ENCODE data around the gene ASB4. TPM values are rescaled to one million over a fixed set of nuclear protein-coding genes. Genes with fewer than 3 reads are reported as not detected.

ASB4 gene
- total RNA-seq, 1 donor from 2014 or later = 6.3 TPM

DNA sequence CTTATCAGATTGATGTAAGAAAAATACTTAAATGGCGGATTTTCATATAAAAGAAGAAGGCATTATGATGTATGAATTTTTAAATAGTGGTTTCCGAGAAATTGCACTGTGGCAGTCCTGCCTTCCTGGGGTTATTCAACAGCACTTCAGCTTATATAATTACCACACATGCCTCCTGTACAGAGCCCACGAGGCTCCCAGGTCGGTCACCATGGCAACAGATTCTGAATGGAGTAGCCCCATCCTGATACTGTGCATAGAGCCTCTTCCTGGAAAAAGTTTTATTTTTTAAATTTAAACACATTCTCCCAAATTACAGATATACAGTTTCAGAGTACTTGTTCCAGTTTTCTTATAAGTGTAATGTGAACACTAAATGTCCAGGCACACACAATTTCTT is 15.9 kb upstream of the ASB4 start:
- H3K9me3 ChIP-seq (replicated peaks) = no peaks in the 10 kb centered on the region
- no peaks in the 10 kb centered on the region for H3K27me3 ChIP-seq (ENCODE audit: low read depth)
- H3K4me1 ChIP-seq = no peaks in the 10 kb centered on the region
- no peak overlapping the region for H3K27ac ChIP-seq (replicated peaks)
- intact Hi-C loops (cut with micrococcal nuclease) = no loop called here
- TF ChIP-seq, protein P1, sequence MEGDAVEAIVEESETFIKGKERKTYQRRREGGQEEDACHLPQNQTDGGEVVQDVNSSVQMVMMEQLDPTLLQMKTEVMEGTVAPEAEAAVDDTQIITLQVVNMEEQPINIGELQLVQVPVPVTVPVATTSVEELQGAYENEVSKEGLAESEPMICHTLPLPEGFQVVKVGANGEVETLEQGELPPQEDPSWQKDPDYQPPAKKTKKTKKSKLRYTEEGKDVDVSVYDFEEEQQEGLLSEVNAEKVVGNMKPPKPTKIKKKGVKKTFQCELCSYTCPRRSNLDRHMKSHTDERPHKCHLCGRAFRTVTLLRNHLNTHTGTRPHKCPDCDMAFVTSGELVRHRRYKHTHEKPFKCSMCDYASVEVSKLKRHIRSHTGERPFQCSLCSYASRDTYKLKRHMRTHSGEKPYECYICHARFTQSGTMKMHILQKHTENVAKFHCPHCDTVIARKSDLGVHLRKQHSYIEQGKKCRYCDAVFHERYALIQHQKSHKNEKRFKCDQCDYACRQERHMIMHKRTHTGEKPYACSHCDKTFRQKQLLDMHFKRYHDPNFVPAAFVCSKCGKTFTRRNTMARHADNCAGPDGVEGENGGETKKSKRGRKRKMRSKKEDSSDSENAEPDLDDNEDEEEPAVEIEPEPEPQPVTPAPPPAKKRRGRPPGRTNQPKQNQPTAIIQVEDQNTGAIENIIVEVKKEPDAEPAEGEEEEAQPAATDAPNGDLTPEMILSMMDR (IDR thresholded peaks at IDR 0.05; ENCODE audit: borderline replicate concordance) = no peak
- no peak for DNase-seq
- H3K36me3 ChIP-seq = no peaks in the 10 kb centered on the region
- H3K4me3 ChIP-seq = no peak overlapping the region

GRCh38 chr7:95470452-95470851 is 15.3 kb upstream of the ASB4 start:
- Histone ChIP-seq H3K27ac (replicated peaks) (no peak overlapping the region), H3K36me3 (no peaks in the 10 kb centered on the region), H3K9me3 (replicated peaks) (no peaks in the 10 kb centered on the region), H3K27me3 (ENCODE audit: low read depth) (no peaks in the 10 kb centered on the region), H3K4me3 (no peak overlapping the region), H3K4me1 (no peaks in the 10 kb centered on the region)
- DNase-seq = no peak
- TF ChIP-seq, protein P1 (IDR thresholded peaks at IDR 0.05; ENCODE audit: borderline replicate concordance) = no peak
- intact Hi-C loops (cut with micrococcal nuclease) = no loop called here

GRCh38 chr7:95471071-95471470 is 14.7 kb upstream of the ASB4 start:
- Histone ChIP-seq H3K27me3 (ENCODE audit: low read depth) (no peaks in the 10 kb centered on the region), H3K4me3 (no peak overlapping the region), H3K36me3 (no peaks in the 10 kb centered on the region), H3K27ac (replicated peaks) (no peak overlapping the region), H3K4me1 (no peaks in the 10 kb centered on the region), H3K9me3 (replicated peaks) (no peaks in the 10 kb centered on the region)
- TF ChIP-seq, protein P1 (IDR thresholded peaks at IDR 0.05; ENCODE audit: borderline replicate concordance) = no peak
- no peak for DNase-seq
- intact Hi-C loops (cut with micrococcal nuclease) = no loop called here

DNA sequence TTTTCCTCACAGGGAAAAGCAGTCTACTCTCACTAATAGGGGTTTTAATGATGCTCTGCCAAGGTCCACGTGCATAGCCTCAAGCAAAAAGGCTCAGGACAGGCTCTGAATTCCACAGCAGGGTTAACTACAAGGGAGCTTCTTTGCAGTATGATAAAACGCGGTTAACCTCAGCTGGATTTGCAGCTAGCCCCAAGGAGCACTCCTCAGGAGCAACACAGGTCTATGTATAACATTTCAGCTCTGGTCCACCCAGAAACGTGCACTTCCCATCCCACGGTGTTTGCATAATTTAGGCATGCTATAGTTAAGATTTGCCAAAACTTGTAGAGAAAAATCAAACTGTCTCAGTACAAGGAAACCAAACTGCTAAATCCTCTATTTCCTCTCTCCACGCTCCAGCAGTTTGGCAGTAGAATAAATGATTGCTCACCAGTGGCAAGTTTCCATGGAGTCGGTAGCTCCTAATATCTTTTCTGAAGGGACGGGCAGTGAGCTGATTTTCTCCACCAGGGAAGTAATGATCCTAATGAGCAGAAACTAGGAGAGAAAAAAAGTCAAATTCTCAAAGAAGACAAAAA is 13.1 kb upstream of the ASB4 start:
- no peak for DNase-seq
- Histone ChIP-seq H3K4me3 (no peak overlapping the region), H3K4me1 (peaks cover 3% of the 10 kb centered on the region), H3K27ac (replicated peaks) (no peak overlapping the region), H3K9me3 (replicated peaks) (no peaks in the 10 kb centered on the region), H3K27me3 (ENCODE audit: low read depth) (no peaks in the 10 kb centered on the region), H3K36me3 (no peaks in the 10 kb centered on the region)
- TF ChIP-seq, protein P1 (IDR thresholded peaks at IDR 0.05; ENCODE audit: borderline replicate concordance) = no peak
- intact Hi-C loops (cut with micrococcal nuclease) = no loop called here

DNA sequence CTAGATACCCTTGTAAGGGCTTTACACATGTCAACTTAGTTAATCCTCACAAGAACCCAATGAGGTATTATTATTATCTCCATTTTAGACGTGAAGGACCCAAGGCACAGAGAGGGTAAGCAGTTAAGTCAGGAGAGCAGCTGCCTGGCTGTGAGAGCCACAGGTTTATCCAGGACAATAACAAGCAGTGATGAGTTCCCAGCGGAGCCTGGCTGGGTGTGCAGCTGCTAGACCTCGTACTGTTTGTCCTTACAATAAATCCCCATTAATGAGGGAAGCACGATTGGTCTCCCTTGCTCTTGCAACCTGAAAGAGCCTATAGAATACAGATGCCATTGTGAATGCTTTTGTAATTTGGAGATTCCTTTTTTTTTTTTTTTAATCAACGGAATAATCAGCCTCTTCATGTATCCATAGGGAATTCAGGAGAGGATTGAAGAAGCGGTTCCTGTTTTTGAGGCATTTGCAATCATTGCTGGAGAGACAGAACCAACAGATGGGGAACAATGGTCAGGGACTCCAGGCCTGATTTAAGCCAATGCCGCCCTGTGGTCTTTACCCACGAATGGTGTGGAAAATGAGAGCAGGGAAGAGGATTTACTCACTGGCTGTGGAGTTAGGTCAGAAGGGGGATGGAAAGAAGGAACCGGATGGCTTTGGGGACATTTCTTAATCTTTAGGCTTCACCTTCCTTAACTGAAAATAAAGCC is 12.3 kb upstream of the ASB4 start:
- Histone ChIP-seq H3K27ac (replicated peaks) (no peak overlapping the region), H3K36me3 (no peaks in the 10 kb centered on the region), H3K27me3 (ENCODE audit: low read depth) (no peaks in the 10 kb centered on the region), H3K9me3 (replicated peaks) (no peaks in the 10 kb centered on the region), H3K4me3 (no peak overlapping the region), H3K4me1 (peaks cover 3% of the 10 kb centered on the region)
- intact Hi-C loops (cut with micrococcal nuclease) = no loop called here
- DNase-seq = no peak
- TF ChIP-seq, protein P1 (IDR thresholded peaks at IDR 0.05; ENCODE audit: borderline replicate concordance) = no peak

Data from left ventricle myocardium inferior (tissue), 1 donor.